LNCAP (cell line): ENCODE measurements around the gene USP11.

Source experiments
- TF ChIP-seq, protein P1 (sequence below): fragments of 450-650 bp; IDR thresholded peaks from 2 replicates; pipeline ENCODE4 v1.5.1; 2017; ENCODE audit warnings: mild to moderate bottlenecking

USP11 gene

GRCh38 chrX:47216393-47216925, 16.4 kb upstream of the USP11 start:
- TF ChIP-seq, protein P1, sequence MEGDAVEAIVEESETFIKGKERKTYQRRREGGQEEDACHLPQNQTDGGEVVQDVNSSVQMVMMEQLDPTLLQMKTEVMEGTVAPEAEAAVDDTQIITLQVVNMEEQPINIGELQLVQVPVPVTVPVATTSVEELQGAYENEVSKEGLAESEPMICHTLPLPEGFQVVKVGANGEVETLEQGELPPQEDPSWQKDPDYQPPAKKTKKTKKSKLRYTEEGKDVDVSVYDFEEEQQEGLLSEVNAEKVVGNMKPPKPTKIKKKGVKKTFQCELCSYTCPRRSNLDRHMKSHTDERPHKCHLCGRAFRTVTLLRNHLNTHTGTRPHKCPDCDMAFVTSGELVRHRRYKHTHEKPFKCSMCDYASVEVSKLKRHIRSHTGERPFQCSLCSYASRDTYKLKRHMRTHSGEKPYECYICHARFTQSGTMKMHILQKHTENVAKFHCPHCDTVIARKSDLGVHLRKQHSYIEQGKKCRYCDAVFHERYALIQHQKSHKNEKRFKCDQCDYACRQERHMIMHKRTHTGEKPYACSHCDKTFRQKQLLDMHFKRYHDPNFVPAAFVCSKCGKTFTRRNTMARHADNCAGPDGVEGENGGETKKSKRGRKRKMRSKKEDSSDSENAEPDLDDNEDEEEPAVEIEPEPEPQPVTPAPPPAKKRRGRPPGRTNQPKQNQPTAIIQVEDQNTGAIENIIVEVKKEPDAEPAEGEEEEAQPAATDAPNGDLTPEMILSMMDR: no peak

GRCh38 chrX:47217121-47217851, 15.5 kb upstream of the USP11 start:
- TF ChIP-seq, protein P1: no peak

GRCh38 chrX:47217852-47218279, 14.9 kb upstream of the USP11 start:
- TF ChIP-seq, protein P1: no peak

DNA sequence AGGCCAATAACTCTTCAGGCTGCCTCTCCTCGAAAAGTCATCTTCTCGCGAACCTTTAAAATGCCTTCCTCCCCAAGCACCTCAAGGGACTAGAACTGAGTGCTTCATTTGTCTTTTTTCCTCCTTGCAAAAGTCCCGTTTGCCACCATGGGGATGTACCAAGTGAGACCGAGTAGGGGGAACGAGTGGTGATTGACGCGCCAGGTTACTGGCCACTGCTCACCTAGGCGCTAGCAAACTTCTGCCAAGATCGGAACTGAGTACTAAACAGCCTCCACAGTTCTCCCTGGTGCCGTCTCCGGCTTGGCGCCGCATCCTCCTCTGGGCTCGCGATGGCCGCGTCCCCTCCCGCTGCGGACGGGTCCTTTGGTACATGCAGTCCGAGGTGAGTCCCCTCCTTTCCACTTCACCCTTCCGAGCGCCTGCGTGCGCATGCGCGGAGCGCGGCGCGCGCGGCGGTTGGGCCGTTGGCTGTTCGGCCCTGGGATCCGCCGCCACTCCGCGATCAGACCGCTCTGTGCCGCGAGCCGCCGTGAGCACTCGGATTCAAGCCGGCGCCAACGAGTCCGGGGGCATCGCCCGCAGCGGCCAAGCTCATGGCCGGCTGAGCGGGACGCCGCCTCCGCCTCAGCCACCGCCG, 14.4 kb upstream of the USP11 start, which contains the start of gene CDK16:
CDK16 (plus strand) TSS at position 402 of the 640 bp plus-strand sequence. CDS start 4,877 bp downstream, outside the sequence.
- TF ChIP-seq, protein P1: no peak

GRCh38 chrX:47218920-47219815, 13.6 kb upstream of the USP11 start:
- TF ChIP-seq, protein P1: no peak

- TF ChIP-seq, protein P1: no peak
These were observed 11.1 kb upstream of the USP11 start for GRCh38 chrX:47221756-47222155.

GRCh38 chrX:47222751-47223350, 10.0 kb upstream of the USP11 start:
- TF ChIP-seq, protein P1: no peak
